H1 (cell line): ENCODE results near the gene C22orf31. TPM values are rescaled to one million over a fixed set of nuclear protein-coding genes. Genes with fewer than 3 reads are reported as not detected.

ENCODE experiments used
- MAFK ChIP-seq: IDR thresholded peaks from 2 replicates; pipeline ENCODE4 v1.6.1; 2012; ENCODE audit warnings: low read depth, mild to moderate bottlenecking, improper control_type of control experiment, low read length
- polyA plus RNA-seq, 7 experiments: library from polyadenylated mRNA; depleted of rRNA in 3 of 7; stranded (reverse) in 5 of 7; unstranded in 2 of 7; fragments of >200 nt in 5 of 7; fragments of 200-250 nt in 2 of 7; gene quantifications; 1 replicate in 5 of 7; 2 replicates in 1 of 7; 4 replicates in 1 of 7; pipeline versions ENCODE4 v1.2.1 to v1.2.3, GENCODE V29; 2011 to 2013; ENCODE audit warnings: missing spikeins in 2 of 7, mixed read lengths in 2 of 7
- total RNA-seq: library from RNA; stranded (reverse); fragmentation: NEBNext Ultra II Directional; extraction: Animal tissue kit (Norgen Biotek cat#: 25700); gene quantifications from 2 replicates; pipeline ENCODE4 v1.2.1, GENCODE V29; 2021

The C22orf31 gene
- total and polyA plus RNA-seq, 2 of the 8 experiments (the other 6 are each of a cell fraction or from before 2014, with no cell fraction given) = not detected

- no peak for TF ChIP-seq MAFK
Observed at GRCh38 chr22:29043906-29044575, 17.6 kb downstream of the C22orf31 start (continued).
